H1 (cell line): Measurements from ENCODE around the gene TNPO2. TPM values are rescaled to one million over a fixed set of nuclear protein-coding genes. Genes with fewer than 3 reads are reported as not detected.

Experiments used
- CTCF ChIA-PET: fragments of 300-600 bp; sonication (Branson Sonifier 250); formaldehyde crosslinking; loops from one replicate; lab custom pipeline; 2021; ENCODE audit not compliant: partially characterized antibody; lab: Charles Lee
- POLR2A ChIA-PET: fragments of 300-600 bp; sonication (Branson Sonifier 250); formaldehyde crosslinking; loops from one replicate; lab custom pipeline; 2021; ENCODE audit warnings: inconsistent platforms; ENCODE audit not compliant: partially characterized antibody; lab: Charles Lee
- DNase-seq, 2 experiments: peaks; one replicate each; pipeline versions ENCODE4 v3.0.0 to v3.0.0-alpha.2; 2010 to 2022; ENCODE audit warnings: low spot score in 2 of 2, low read depth in 1 of 2, mixed read lengths in 1 of 2
- FAIRE-seq: peaks from 2 replicates; lab custom pipeline; 2011; peaks lifted over from hg19 to GRCh38; lab: Jason Lieb, UNC
- H2AFZ ChIP-seq: 2 replicates; pipeline ENCODE4 v1.8.1; 2012; ENCODE audit warnings: low read length, inconsistent platforms
- H2AK5ac ChIP-seq: 2 replicates; pipeline ENCODE4 v1.6.1; 2013; ENCODE audit warnings: low read depth, low read length
- H2BK120ac ChIP-seq: replicated peaks from 2 replicates; pipeline ENCODE3; 2013; ENCODE audit warnings: low read depth, low read length, inconsistent platforms
- H2BK12ac ChIP-seq: 2 replicates; pipeline ENCODE4 v1.6.1; 2013; ENCODE audit warnings: low read depth, low read length
- H2BK15ac ChIP-seq: 2 replicates; pipeline ENCODE4 v1.6.1; 2013; ENCODE audit warnings: low read length
- H2BK20ac ChIP-seq: 2 replicates; pipeline ENCODE4 v1.6.1; 2013; ENCODE audit warnings: low read length
- H2BK5ac ChIP-seq: 2 replicates; pipeline ENCODE4 v1.6.1; 2013; ENCODE audit warnings: low read depth, low read length
- H3K14ac ChIP-seq: 2 replicates; pipeline ENCODE4 v1.6.1; 2013; ENCODE audit warnings: inconsistent platforms; ENCODE audit not compliant: insufficient read length
- H3K18ac ChIP-seq: 2 replicates; pipeline ENCODE4 v1.6.1; 2013; ENCODE audit warnings: low read length; ENCODE audit errors: extremely low read depth
- H3K23ac ChIP-seq: 2 replicates; pipeline ENCODE4 v1.6.1; 2013; ENCODE audit warnings: inconsistent platforms; ENCODE audit not compliant: insufficient read length
- H3K23me2 ChIP-seq: 2 replicates; pipeline ENCODE4 v1.6.1; 2013; ENCODE audit warnings: low read depth, low read length
- H3K27ac ChIP-seq: 2 replicates; pipeline ENCODE4 v1.6.1; 2011; ENCODE audit warnings: low read depth, low read length, inconsistent platforms
- H3K27me3 ChIP-seq, 4 experiments: replicated peaks in 1 of 4; 1 replicate in 1 of 4; 2 replicates in 3 of 4; pipeline versions ENCODE4 v1.6.1 to v1.8.1; 2011 to 2013; ENCODE audit warnings: low read length in 3 of 4, mild to moderate bottlenecking in 3 of 4, inconsistent platforms in 2 of 4, mixed read lengths in 2 of 4, moderate library complexity in 1 of 4; ENCODE audit not compliant: control insufficient read depth in 3 of 4, insufficient read depth in 3 of 4; ENCODE audit errors: extremely low read depth in 1 of 4
- H3K36me3 ChIP-seq, 4 experiments: 2 replicates each; pipeline versions ENCODE4 v1.6.1 to v1.8.1; 2011 to 2013; ENCODE audit warnings: mild to moderate bottlenecking in 4 of 4, low read length in 3 of 4, moderate library complexity in 2 of 4, control low read depth in 1 of 4, inconsistent platforms in 1 of 4; ENCODE audit not compliant: insufficient read depth in 4 of 4, control insufficient read depth in 2 of 4
- H3K4ac ChIP-seq: replicated peaks from 2 replicates; pipeline ENCODE3; 2013; ENCODE audit warnings: low read length, low read depth, mixed read lengths, inconsistent platforms; ENCODE audit not compliant: insufficient read length
- H3K4me1 ChIP-seq, 4 experiments: replicated peaks in 1 of 4; 1 replicate in 1 of 4; 2 replicates in 3 of 4; pipeline versions ENCODE4 v1.6.1 to v1.8.1; 2011 to 2013; ENCODE audit warnings: low read length in 3 of 4, inconsistent platforms in 2 of 4, mixed read lengths in 1 of 4; ENCODE audit not compliant: insufficient read depth in 4 of 4, control insufficient read depth in 3 of 4
- H3K4me2 ChIP-seq, 2 experiments: 2 replicates each; pipeline versions ENCODE4 v1.6.1 to v1.8.1; 2011 to 2013; ENCODE audit warnings: low read depth in 2 of 2, low read length in 2 of 2, control low read depth in 1 of 2, inconsistent platforms in 1 of 2, mild to moderate bottlenecking in 1 of 2; ENCODE audit not compliant: insufficient read depth in 1 of 2
- H3K4me3 ChIP-seq, 4 experiments: fragments of 200-600, 300-600 bp in 1 of 4; sonication (generic), shearing (Covaris generic), sonication (Bioruptor Twin) in 1 of 4; 2 replicates each; pipeline versions ENCODE4 v1.5.1 to v1.8.1; 2011 to 2016; ENCODE audit warnings: low read length in 4 of 4, low read depth in 3 of 4, control low read depth in 2 of 4, inconsistent platforms in 2 of 4, mild to moderate bottlenecking in 2 of 4, mixed read lengths in 1 of 4, moderate library complexity in 1 of 4; ENCODE audit not compliant: insufficient read depth in 2 of 4; ENCODE audit errors: extremely low read depth in 1 of 4
- H3K56ac ChIP-seq: replicated peaks from 2 replicates; pipeline ENCODE3; 2013; ENCODE audit warnings: low read depth, mild to moderate bottlenecking, mixed read lengths, low read length, inconsistent platforms; ENCODE audit not compliant: insufficient read length
- H3K79me1 ChIP-seq: 2 replicates; pipeline ENCODE4 v1.6.1; 2013; ENCODE audit warnings: low read depth, low read length, control low read depth
- H3K79me2 ChIP-seq, 2 experiments: 2 replicates each; pipeline versions ENCODE4 v1.6.1 to v1.8.1; 2012 to 2013; ENCODE audit warnings: low read length in 2 of 2, mild to moderate bottlenecking in 2 of 2, inconsistent platforms in 1 of 2; ENCODE audit not compliant: insufficient read depth in 2 of 2, control insufficient read depth in 1 of 2
- H3K9ac ChIP-seq, 4 experiments: replicated peaks in 1 of 4; 1 replicate in 1 of 4; 2 replicates in 3 of 4; pipeline versions ENCODE4 v1.6.1 to v1.8.1; 2011 to 2013; ENCODE audit warnings: low read depth in 3 of 4, low read length in 3 of 4, control low read depth in 2 of 4, mild to moderate bottlenecking in 2 of 4, moderate library complexity in 2 of 4, inconsistent platforms in 1 of 4; ENCODE audit errors: extremely low read depth in 1 of 4
- H3K9me3 ChIP-seq, 2 experiments: 2 replicates each; pipeline versions ENCODE4 v1.6.1 to v1.8.1; 2012 to 2013; ENCODE audit warnings: mild to moderate bottlenecking in 2 of 2, moderate library complexity in 2 of 2, control low read depth in 1 of 2, inconsistent platforms in 1 of 2, low read depth in 1 of 2, low read length in 1 of 2, mixed read lengths in 1 of 2; ENCODE audit not compliant: insufficient read depth in 2 of 2
- H4K20me1 ChIP-seq, 2 experiments: replicated peaks in 1 of 2; 2 replicates each; pipeline versions ENCODE3 to v1.8.1; 2011 to 2013; ENCODE audit warnings: inconsistent platforms in 2 of 2, low read length in 2 of 2, mild to moderate bottlenecking in 1 of 2; ENCODE audit not compliant: insufficient read depth in 2 of 2, control insufficient read depth in 1 of 2
- H4K5ac ChIP-seq: 2 replicates; pipeline ENCODE4 v1.6.1; 2013; ENCODE audit warnings: low read length, low read depth, mixed read lengths, inconsistent platforms; ENCODE audit not compliant: insufficient read length
- H4K8ac ChIP-seq: 2 replicates; pipeline ENCODE4 v1.8.0; 2013; ENCODE audit warnings: mild to moderate bottlenecking, moderate library complexity, low read length, inconsistent platforms; ENCODE audit not compliant: insufficient read depth; ENCODE audit errors: extremely low read depth
- H4K91ac ChIP-seq: replicated peaks from 2 replicates; pipeline ENCODE3; 2013; ENCODE audit warnings: low read length, mixed read lengths, inconsistent platforms; ENCODE audit not compliant: insufficient read length
- BRCA1 ChIP-seq: IDR thresholded peaks from 2 replicates; pipeline ENCODE4 v1.6.1; 2012; ENCODE audit warnings: low read depth, low read length, improper control_type of control experiment
- E2F6 ChIP-seq: IDR thresholded peaks from 2 replicates; pipeline ENCODE4 v1.6.1; 2012; ENCODE audit warnings: inconsistent platforms
- EP300 ChIP-seq, 2 experiments: IDR thresholded peaks; 1 replicate in 1 of 2; 2 replicates in 1 of 2; pipeline ENCODE4 v1.6.1; 2011 to 2012; ENCODE audit warnings: low read depth in 2 of 2, low read length in 2 of 2, mild to moderate bottlenecking in 2 of 2, borderline replicate concordance in 1 of 2, inconsistent platforms in 1 of 2, moderate library complexity in 1 of 2
- EZH2 ChIP-seq: fragments of 200-600 bp; sonication (generic); IDR thresholded peaks from 2 replicates; pipeline ENCODE4 v1.7.1; 2012; ENCODE audit warnings: low read depth, mild to moderate bottlenecking, moderate library complexity, low read length, inconsistent platforms; ENCODE audit not compliant: severe bottlenecking
- FOSL1 ChIP-seq: IDR thresholded peaks from 2 replicates; pipeline ENCODE4 v1.6.1; 2011; ENCODE audit warnings: mild to moderate bottlenecking, low read depth, low read length, moderate library complexity; ENCODE audit not compliant: insufficient read depth
- HDAC2 ChIP-seq, 2 experiments: fragments of 300-600 bp in 1 of 2; sonication (generic) in 1 of 2; IDR thresholded peaks; 2 replicates each; pipeline ENCODE4 v1.6.1; 2011 to 2012; ENCODE audit warnings: low read depth in 2 of 2, low read length in 2 of 2, mild to moderate bottlenecking in 2 of 2, moderate library complexity in 2 of 2, borderline replicate concordance in 1 of 2, inconsistent platforms in 1 of 2
- JUN ChIP-seq: IDR thresholded peaks from 2 replicates; pipeline ENCODE4 v1.6.1; 2011; ENCODE audit warnings: low read depth, mild to moderate bottlenecking, improper control_type of control experiment, low read length
- MAX ChIP-seq: IDR thresholded peaks from 2 replicates; pipeline ENCODE4 v1.6.1; 2012; ENCODE audit warnings: inconsistent platforms
- POLR2A ChIP-seq, 2 experiments: IDR thresholded peaks; 1 replicate in 1 of 2; 2 replicates in 1 of 2; pipeline ENCODE4 v1.6.1; 2011; ENCODE audit warnings: low read depth in 2 of 2, low read length in 2 of 2, mild to moderate bottlenecking in 2 of 2; ENCODE audit errors: control extremely low read depth in 1 of 2
- POLR2AphosphoS5 ChIP-seq: IDR thresholded peaks from 2 replicates; pipeline ENCODE4 v1.6.1; 2011; ENCODE audit warnings: low read depth, low read length
- RFX5 ChIP-seq: IDR thresholded peaks from 2 replicates; pipeline ENCODE4 v1.6.1; 2011; ENCODE audit warnings: low read depth, low read length, improper control_type of control experiment, borderline replicate concordance
- SP2 ChIP-seq: IDR thresholded peaks from 2 replicates; pipeline ENCODE4 v1.6.1; 2012; ENCODE audit warnings: mild to moderate bottlenecking, low read length, inconsistent platforms
- YY1 ChIP-seq: IDR thresholded peaks from 2 replicates; pipeline ENCODE4 v1.6.1; 2011; ENCODE audit warnings: low read depth, mild to moderate bottlenecking, low read length
- WGBS, 2 experiments: shearing (Covaris generic) in 1 of 2; methylation state at CpG; one replicate each; pipeline versions ENCODE4 v1.1.6 to v1.1.7; 2013 to 2015; ENCODE audit warnings: low lambda C conversion rate in 2 of 2, mixed read lengths in 2 of 2, inconsistent platforms in 1 of 2, low coverage in 1 of 2, missing lambda C conversion rate in 1 of 2; ENCODE audit not compliant: insufficient replicate concordance in 2 of 2, insufficient coverage in 1 of 2, insufficient read length in 1 of 2; ENCODE audit errors: extremely low coverage in 1 of 2, missing lambda C conversion rate in 1 of 2; 5-methylcytosine and 5-hydroxymethylcytosine counted together
- polyA plus RNA-seq, 7 experiments: library from polyadenylated mRNA; depleted of rRNA in 3 of 7; stranded (reverse) in 5 of 7; unstranded in 2 of 7; fragments of >200 nt in 5 of 7; fragments of 200-250 nt in 2 of 7; gene quantifications; 1 replicate in 5 of 7; 2 replicates in 1 of 7; 4 replicates in 1 of 7; pipeline versions ENCODE4 v1.2.1 to v1.2.3, GENCODE V29; 2011 to 2013; ENCODE audit warnings: missing spikeins in 2 of 7, mixed read lengths in 2 of 7
- total RNA-seq: library from RNA; stranded (reverse); fragmentation: NEBNext Ultra II Directional; extraction: Animal tissue kit (Norgen Biotek cat#: 25700); gene quantifications from 2 replicates; pipeline ENCODE4 v1.2.1, GENCODE V29; 2021

TNPO2 gene
- total and polyA plus RNA-seq, 2 of the 8 experiments (the other 6 are each of a cell fraction or from before 2014, with no cell fraction given): 112 to 121 TPM

- no peaks in the 10 kb centered on the region for H3K27me3 ChIP-seq
- no peak overlapping the region for H2BK12ac ChIP-seq
- no peak overlapping the region for H4K8ac ChIP-seq
- POLR2A ChIA-PET: interaction anchor here (0.7 to 2.1 kb wide), 9 partner anchors 10 to 65 kb away, joined by 3 to 11 read pairs (median 4); partner anchors contain the start of gene GET3
- H3K9ac ChIP-seq: no peak overlapping the region
- no peak overlapping the region for H3K14ac ChIP-seq
- no peak overlapping the region for H3K4ac ChIP-seq
- H2AFZ ChIP-seq: no peak overlapping the region
- peaks cover 4 to 12% of the 10 kb centered on the region in 2 experiments for H4K20me1 ChIP-seq
- no peak overlapping the region for H2BK120ac ChIP-seq
- peaks cover 10 to 28% (median 15%) of the 10 kb centered on the region in 4 experiments for H3K36me3 ChIP-seq
- no peak overlapping the region for H3K4me3 ChIP-seq
- DNase-seq: no peak
- H4K91ac ChIP-seq: no peak overlapping the region
- H2BK20ac ChIP-seq: no peak overlapping the region
- CTCF ChIA-PET: interaction anchor here (0.6 to 1.9 kb wide), 4 partner anchors 9 to 47 kb away, joined by 3 to 9 read pairs (median 4); no protein-coding TSS in a partner anchor
- FAIRE-seq: no peak
- H3K79me2 ChIP-seq: peaks cover 4 to 27% of the 10 kb centered on the region in 2 experiments
- no peak overlapping the region for H3K18ac ChIP-seq
- H3K27ac ChIP-seq: no peak overlapping the region
- no peak overlapping the region for H3K56ac ChIP-seq
- no peaks in the 10 kb centered on the region; a peak in 2 of 7 replicates for H3K4me1 ChIP-seq
- no peak overlapping the region for H4K5ac ChIP-seq
- no peak overlapping the region for H2BK5ac ChIP-seq
- H3K79me1 ChIP-seq: peaks cover 9% of the 10 kb centered on the region; the same call in 1 of the 2 replicates
- no peak overlapping the region for H3K4me2 ChIP-seq
- H3K9me3 ChIP-seq: no peaks in the 10 kb centered on the region
- 98% methylated on average over 2 of the region's 2 CpGs; no CpG with 5 or more reads in 1 of the 2 experiments for WGBS, 2 experiments
- no peak overlapping the region for H2AK5ac ChIP-seq
- H3K23ac ChIP-seq: no peak overlapping the region
- no peak overlapping the region for H2BK15ac ChIP-seq
- peaks cover 5% of the 10 kb centered on the region; the same call in 1 of the 2 replicates for H3K23me2 ChIP-seq
- TF ChIP-seq SP2 (no peak), HDAC2 (IDR thresholded peaks at IDR 0.05; ENCODE audit: borderline replicate concordance in 1 of 2, low read depth in 2 of 2, low read length in 2 of 2) (no peak), BRCA1 (no peak), MAX (no peak), YY1 (no peak), POLR2A (IDR thresholded peaks at IDR 0.05; ENCODE audit: control extremely low read depth in 1 of 2, low read depth in 2 of 2, low read length in 2 of 2) (no peak), E2F6 (no peak), POLR2AphosphoS5 (no peak), FOSL1 (no peak), EP300 (IDR thresholded peaks at IDR 0.05; ENCODE audit: borderline replicate concordance in 1 of 2, low read depth in 2 of 2, low read length in 2 of 2) (no peak), EZH2 (no peak), RFX5 (no peak), JUN (no peak)
These were observed 3.2 kb upstream of the TNPO2 start for GRCh38 chr19:12726988-12727316.
